Natural killer cell (primary cell): ENCODE results near the gene SLC2A6. TPM values are rescaled to one million over a fixed set of nuclear protein-coding genes. Genes with fewer than 3 reads are reported as not detected.

Source experiments
- ATAC-seq, 3 donors: fragments of 150-1000 bp in 2 of 3; fragments of 200-7000 bp in 1 of 3; cut with Tn5 transposase; 1 replicate in 1 of 3; 2 replicates in 2 of 3; pipeline ENCODE4 v1.10.0; 2021; ENCODE audit warnings: mild to moderate bottlenecking in 2 of 3, moderate library complexity in 2 of 3
- DNase-seq, 2 donors: peaks; one replicate each; pipeline versions ENCODE4 v3.0.0 to v3.0.0-alpha.2; 2013 to 2021; ENCODE audit warnings: mixed read lengths in 1 of 2
- H3K27ac ChIP-seq: one replicate; pipeline ENCODE4 v1.5.1; 2013; ENCODE audit warnings: mild to moderate bottlenecking, low read length
- H3K27me3 ChIP-seq: one replicate; pipeline ENCODE4 v1.6.1; 2013; ENCODE audit warnings: low read length; ENCODE audit not compliant: control insufficient read depth, insufficient read depth
- H3K36me3 ChIP-seq: one replicate; pipeline ENCODE4 v1.6.1; 2013; ENCODE audit warnings: low read length; ENCODE audit not compliant: control insufficient read depth, insufficient read depth
- H3K4me1 ChIP-seq: one replicate; pipeline ENCODE4 v1.6.1; 2013; ENCODE audit warnings: low read length; ENCODE audit not compliant: control insufficient read depth, insufficient read depth
- H3K4me3 ChIP-seq: one replicate; pipeline ENCODE4 v1.5.1; 2013; ENCODE audit warnings: low read length
- H3K9me3 ChIP-seq: one replicate; pipeline ENCODE4 v1.6.1; 2013; ENCODE audit warnings: low read length; ENCODE audit not compliant: control insufficient read depth, insufficient read depth
- H3K27ac Mint-ChIP-seq, 2 donors: one replicate each; pipeline ENCODE4 v1.8.0; 2022; ENCODE audit warnings: mild to moderate bottlenecking in 2 of 2, mixed read lengths in 2 of 2, moderate library complexity in 1 of 2
- H3K27me3 Mint-ChIP-seq, 2 donors: one replicate each; pipeline ENCODE4 v1.8.0; 2022; ENCODE audit warnings: low read depth in 2 of 2, mixed read lengths in 2 of 2
- H3K36me3 Mint-ChIP-seq: one replicate; pipeline ENCODE4 v1.8.0; 2022; ENCODE audit warnings: mixed read lengths
- H3K4me1 Mint-ChIP-seq, 2 donors: one replicate each; pipeline ENCODE4 v1.8.0; 2022; ENCODE audit warnings: mixed read lengths in 2 of 2
- H3K4me3 Mint-ChIP-seq: one replicate; pipeline ENCODE4 v1.8.0; 2022; ENCODE audit warnings: mild to moderate bottlenecking, moderate library complexity, mixed read lengths
- H3K9me3 Mint-ChIP-seq, 2 donors: one replicate each; pipeline ENCODE4 v1.8.0; 2022; ENCODE audit warnings: mixed read lengths in 2 of 2
- WGBS: methylation state at CpG from one replicate; pipeline ENCODE4 v1.1.7; 2013; ENCODE audit warnings: missing lambda C conversion rate; ENCODE audit not compliant: insufficient coverage; 5-methylcytosine and 5-hydroxymethylcytosine counted together
- intact Hi-C: fragments of 100-400 bp; cut with micrococcal nuclease; formaldehyde crosslinking; loops from one replicate; pipeline ENCODE4 v1.14.2; 2022
- total RNA-seq, 4 donors: library from RNA; stranded (reverse); fragments of 120-200 nt in 1 of 4; gene quantifications; one replicate each; pipeline versions ENCODE4 v1.2.3 to v1.2.4, GENCODE V29; 2013 to 2022
- TF ChIP-seq, protein P1 (sequence below): fragments of 200-600 bp; IDR thresholded peaks from one replicate; pipeline ENCODE4 v1.8.0; 2022; ENCODE audit warnings: antibody characterized with exemption

SLC2A6 gene
- total RNA-seq, 3 donors from 2014 or later (not counting 1 experiment from before 2014, with no cell fraction given), result 5.0 to 20.1 (median 18.5) TPM

DNA sequence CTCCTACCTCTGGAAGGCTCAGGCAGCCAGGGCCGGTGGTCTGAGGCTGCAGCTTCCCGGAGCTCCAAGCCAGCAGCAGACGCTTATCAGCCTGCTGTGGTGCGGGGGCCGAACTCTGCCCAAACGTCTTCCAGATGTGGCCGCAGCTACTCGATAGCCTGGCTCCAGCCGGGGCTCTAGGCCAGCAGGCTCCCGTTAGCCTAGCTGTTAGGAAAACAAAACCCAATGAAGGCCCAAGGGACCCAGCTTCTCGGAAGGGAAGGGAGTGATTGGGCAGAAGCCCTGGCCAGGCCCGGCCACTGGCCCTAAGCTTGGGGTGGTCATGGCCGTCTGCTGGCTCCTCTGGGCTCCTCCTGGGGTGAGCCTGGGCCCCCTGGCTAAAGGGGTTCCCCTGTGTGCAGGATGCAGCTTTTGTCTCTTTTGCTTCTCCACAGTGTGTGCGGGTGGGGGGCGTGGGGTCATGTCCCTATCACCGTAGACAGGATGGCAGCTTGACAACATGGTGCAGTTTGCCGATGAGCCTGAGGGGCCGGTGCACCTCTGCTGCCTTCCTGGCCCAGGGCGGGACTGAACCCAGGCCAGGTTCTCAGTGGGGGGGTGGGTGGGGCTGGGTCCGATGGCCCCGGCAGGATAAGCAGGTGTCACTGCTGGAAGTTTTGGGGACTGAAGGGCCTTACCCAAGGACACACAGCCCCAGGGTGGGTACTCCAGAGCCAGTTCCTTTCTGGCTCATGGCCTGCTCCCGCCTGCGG, 27.2 kb upstream of the SLC2A6 start:
- Mint-ChIP-seq H3K27me3 (peaks cover 10 to 29% of the 10 kb centered on the region in 2 donors), H3K4me1 (peaks cover 8 to 10% of the 10 kb centered on the region in 2 donors), H3K4me3 (no peak overlapping the region), H3K9me3 (peaks cover 2 to 14% of the 10 kb centered on the region in 2 donors), H3K27ac (no peak overlapping the region), H3K36me3 (peaks cover 17% of the 10 kb centered on the region)
- ATAC-seq (no peak), DNase-seq (no peak)
- Histone ChIP-seq H3K4me1 (peaks cover 20% of the 10 kb centered on the region), H3K9me3 (peaks cover 8% of the 10 kb centered on the region), H3K27me3 (peaks cover 5% of the 10 kb centered on the region), H3K36me3 (no peaks in the 10 kb centered on the region), H3K4me3 (no peak overlapping the region), H3K27ac (no peak overlapping the region)
- intact Hi-C loops, result no loop called here
- TF ChIP-seq, protein P1, sequence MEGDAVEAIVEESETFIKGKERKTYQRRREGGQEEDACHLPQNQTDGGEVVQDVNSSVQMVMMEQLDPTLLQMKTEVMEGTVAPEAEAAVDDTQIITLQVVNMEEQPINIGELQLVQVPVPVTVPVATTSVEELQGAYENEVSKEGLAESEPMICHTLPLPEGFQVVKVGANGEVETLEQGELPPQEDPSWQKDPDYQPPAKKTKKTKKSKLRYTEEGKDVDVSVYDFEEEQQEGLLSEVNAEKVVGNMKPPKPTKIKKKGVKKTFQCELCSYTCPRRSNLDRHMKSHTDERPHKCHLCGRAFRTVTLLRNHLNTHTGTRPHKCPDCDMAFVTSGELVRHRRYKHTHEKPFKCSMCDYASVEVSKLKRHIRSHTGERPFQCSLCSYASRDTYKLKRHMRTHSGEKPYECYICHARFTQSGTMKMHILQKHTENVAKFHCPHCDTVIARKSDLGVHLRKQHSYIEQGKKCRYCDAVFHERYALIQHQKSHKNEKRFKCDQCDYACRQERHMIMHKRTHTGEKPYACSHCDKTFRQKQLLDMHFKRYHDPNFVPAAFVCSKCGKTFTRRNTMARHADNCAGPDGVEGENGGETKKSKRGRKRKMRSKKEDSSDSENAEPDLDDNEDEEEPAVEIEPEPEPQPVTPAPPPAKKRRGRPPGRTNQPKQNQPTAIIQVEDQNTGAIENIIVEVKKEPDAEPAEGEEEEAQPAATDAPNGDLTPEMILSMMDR, result no peak
- WGBS, result 90% methylated on average over 23 of the region's 23 CpGs

DNA sequence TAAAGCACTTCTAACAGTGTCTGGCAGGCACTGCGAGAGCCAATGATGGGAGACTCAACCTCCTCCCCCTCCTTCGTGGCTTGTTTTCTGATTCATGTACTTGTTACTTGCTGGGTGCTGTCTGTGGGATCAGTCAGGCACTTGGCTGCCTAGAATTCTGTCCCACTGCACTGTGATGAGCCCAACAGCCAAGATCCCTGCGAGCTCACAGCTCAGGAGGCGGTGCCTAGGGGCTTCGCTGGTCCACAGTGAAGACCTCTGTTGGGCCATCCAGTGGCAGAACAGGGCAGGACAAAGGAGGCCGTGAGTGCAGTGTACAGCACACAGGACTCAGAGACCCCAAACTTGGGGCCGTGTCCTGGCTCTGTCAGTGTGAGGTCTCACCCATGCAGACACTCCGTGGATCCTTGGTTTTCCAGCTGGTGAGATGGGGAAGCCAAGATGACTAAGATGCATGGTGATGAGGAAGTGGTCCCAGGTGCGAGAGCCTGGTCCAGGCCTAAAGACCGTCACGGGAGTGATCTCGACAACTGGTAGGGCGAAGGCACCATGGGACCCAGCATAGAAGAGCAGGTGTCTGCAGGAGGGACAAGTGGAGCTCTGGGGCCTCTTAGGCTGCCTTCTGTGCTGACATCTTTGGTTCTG, 26.4 kb upstream of the SLC2A6 start:
- no peak overlapping the region for H3K27ac ChIP-seq
- peaks cover 19% of the 10 kb centered on the region for H3K36me3 Mint-ChIP-seq
- H3K9me3 ChIP-seq, result peaks cover 10% of the 10 kb centered on the region
- ATAC-seq (no peak), DNase-seq (no peak)
- peaks cover 2 to 14% of the 10 kb centered on the region in 2 donors for H3K9me3 Mint-ChIP-seq
- H3K4me3 ChIP-seq, result no peak overlapping the region
- peaks cover 10 to 31% of the 10 kb centered on the region in 2 donors for H3K27me3 Mint-ChIP-seq
- H3K36me3 ChIP-seq, result no peaks in the 10 kb centered on the region
- intact Hi-C loops, result no loop called here
- TF ChIP-seq, protein P1, result no peak
- no peak overlapping the region for H3K4me3 Mint-ChIP-seq
- H3K4me1 Mint-ChIP-seq, result peaks cover 8 to 10% of the 10 kb centered on the region in 2 donors
- H3K27me3 ChIP-seq, result peaks cover 7% of the 10 kb centered on the region
- H3K4me1 ChIP-seq, result peaks cover 20% of the 10 kb centered on the region
- 90% methylated on average over 13 of the region's 13 CpGs for WGBS
- no peak overlapping the region for H3K27ac Mint-ChIP-seq

DNA sequence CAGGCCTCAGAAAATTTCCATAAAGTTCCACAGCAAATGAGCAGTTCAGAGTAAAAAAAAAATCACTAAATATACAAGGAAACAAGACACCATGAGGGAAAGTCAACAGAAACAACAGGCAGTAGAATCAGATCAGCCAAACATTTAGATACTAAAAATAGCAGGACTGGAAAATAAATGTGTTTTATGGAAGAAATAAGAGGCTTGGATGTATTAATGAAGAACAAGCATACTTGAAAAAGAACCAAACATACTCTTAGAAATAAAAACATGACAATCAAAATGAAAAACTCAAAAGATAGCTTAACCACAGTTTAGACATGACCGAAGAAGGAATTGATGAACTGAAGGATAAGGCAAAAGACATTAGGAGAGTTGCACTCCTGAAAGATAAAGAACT, 23.2 kb upstream of the SLC2A6 start:
- Histone ChIP-seq H3K4me3 (no peak overlapping the region), H3K9me3 (peaks cover 10% of the 10 kb centered on the region), H3K36me3 (no peaks in the 10 kb centered on the region), H3K27ac (no peak overlapping the region), H3K27me3 (peaks cover 7% of the 10 kb centered on the region), H3K4me1 (no peaks in the 10 kb centered on the region)
- Mint-ChIP-seq H3K27ac (no peak overlapping the region), H3K9me3 (peaks cover 2 to 14% of the 10 kb centered on the region in 2 donors), H3K27me3 (peaks cover 10 to 31% of the 10 kb centered on the region in 2 donors), H3K4me3 (no peak overlapping the region), H3K4me1 (no peaks in the 10 kb centered on the region), H3K36me3 (peaks cover 19% of the 10 kb centered on the region)
- TF ChIP-seq, protein P1, result no peak
- no peak for ATAC-seq
- WGBS, result 100% methylated on average over 1 of the region's 1 CpG
- intact Hi-C loops, result no loop called here
- no peak for DNase-seq
